H1 (cell line): Measurements from ENCODE around the gene ARCN1. TPM values are rescaled to one million over a fixed set of nuclear protein-coding genes. Genes with fewer than 3 reads are reported as not detected.

ENCODE experiments used
- CTCF ChIA-PET: fragments of 300-600 bp; sonication (Branson Sonifier 250); formaldehyde crosslinking; loops from one replicate; lab custom pipeline; 2021; ENCODE audit not compliant: partially characterized antibody; lab: Charles Lee
- POLR2A ChIA-PET: fragments of 300-600 bp; sonication (Branson Sonifier 250); formaldehyde crosslinking; loops from one replicate; lab custom pipeline; 2021; ENCODE audit warnings: inconsistent platforms; ENCODE audit not compliant: partially characterized antibody; lab: Charles Lee
- DNase-seq, 2 experiments: peaks; one replicate each; pipeline versions ENCODE4 v3.0.0 to v3.0.0-alpha.2; 2010 to 2022; ENCODE audit warnings: low spot score in 2 of 2, low read depth in 1 of 2, mixed read lengths in 1 of 2
- FAIRE-seq: peaks from 2 replicates; lab custom pipeline; 2011; peaks lifted over from hg19 to GRCh38; lab: Jason Lieb, UNC
- H2AFZ ChIP-seq: 2 replicates; pipeline ENCODE4 v1.8.1; 2012; ENCODE audit warnings: low read length, inconsistent platforms
- H2AK5ac ChIP-seq: 2 replicates; pipeline ENCODE4 v1.6.1; 2013; ENCODE audit warnings: low read depth, low read length
- H2BK120ac ChIP-seq: replicated peaks from 2 replicates; pipeline ENCODE3; 2013; ENCODE audit warnings: low read depth, low read length, inconsistent platforms
- H2BK12ac ChIP-seq: 2 replicates; pipeline ENCODE4 v1.6.1; 2013; ENCODE audit warnings: low read depth, low read length
- H2BK15ac ChIP-seq: 2 replicates; pipeline ENCODE4 v1.6.1; 2013; ENCODE audit warnings: low read length
- H2BK20ac ChIP-seq: 2 replicates; pipeline ENCODE4 v1.6.1; 2013; ENCODE audit warnings: low read length
- H2BK5ac ChIP-seq: 2 replicates; pipeline ENCODE4 v1.6.1; 2013; ENCODE audit warnings: low read depth, low read length
- H3K14ac ChIP-seq: 2 replicates; pipeline ENCODE4 v1.6.1; 2013; ENCODE audit warnings: inconsistent platforms; ENCODE audit not compliant: insufficient read length
- H3K18ac ChIP-seq: 2 replicates; pipeline ENCODE4 v1.6.1; 2013; ENCODE audit warnings: low read length; ENCODE audit errors: extremely low read depth
- H3K23ac ChIP-seq: 2 replicates; pipeline ENCODE4 v1.6.1; 2013; ENCODE audit warnings: inconsistent platforms; ENCODE audit not compliant: insufficient read length
- H3K23me2 ChIP-seq: 2 replicates; pipeline ENCODE4 v1.6.1; 2013; ENCODE audit warnings: low read depth, low read length
- H3K27ac ChIP-seq: 2 replicates; pipeline ENCODE4 v1.6.1; 2011; ENCODE audit warnings: low read depth, low read length, inconsistent platforms
- H3K27me3 ChIP-seq, 4 experiments: replicated peaks in 1 of 4; 1 replicate in 1 of 4; 2 replicates in 3 of 4; pipeline versions ENCODE4 v1.6.1 to v1.8.1; 2011 to 2013; ENCODE audit warnings: low read length in 3 of 4, mild to moderate bottlenecking in 3 of 4, inconsistent platforms in 2 of 4, mixed read lengths in 2 of 4, moderate library complexity in 1 of 4; ENCODE audit not compliant: control insufficient read depth in 3 of 4, insufficient read depth in 3 of 4; ENCODE audit errors: extremely low read depth in 1 of 4
- H3K36me3 ChIP-seq, 4 experiments: 2 replicates each; pipeline versions ENCODE4 v1.6.1 to v1.8.1; 2011 to 2013; ENCODE audit warnings: mild to moderate bottlenecking in 4 of 4, low read length in 3 of 4, moderate library complexity in 2 of 4, control low read depth in 1 of 4, inconsistent platforms in 1 of 4; ENCODE audit not compliant: insufficient read depth in 4 of 4, control insufficient read depth in 2 of 4
- H3K4ac ChIP-seq: replicated peaks from 2 replicates; pipeline ENCODE3; 2013; ENCODE audit warnings: low read length, low read depth, mixed read lengths, inconsistent platforms; ENCODE audit not compliant: insufficient read length
- H3K4me1 ChIP-seq, 4 experiments: replicated peaks in 1 of 4; 1 replicate in 1 of 4; 2 replicates in 3 of 4; pipeline versions ENCODE4 v1.6.1 to v1.8.1; 2011 to 2013; ENCODE audit warnings: low read length in 3 of 4, inconsistent platforms in 2 of 4, mixed read lengths in 1 of 4; ENCODE audit not compliant: insufficient read depth in 4 of 4, control insufficient read depth in 3 of 4
- H3K4me2 ChIP-seq, 2 experiments: 2 replicates each; pipeline versions ENCODE4 v1.6.1 to v1.8.1; 2011 to 2013; ENCODE audit warnings: low read depth in 2 of 2, low read length in 2 of 2, control low read depth in 1 of 2, inconsistent platforms in 1 of 2, mild to moderate bottlenecking in 1 of 2; ENCODE audit not compliant: insufficient read depth in 1 of 2
- H3K4me3 ChIP-seq, 4 experiments: fragments of 200-600, 300-600 bp in 1 of 4; sonication (generic), shearing (Covaris generic), sonication (Bioruptor Twin) in 1 of 4; 2 replicates each; pipeline versions ENCODE4 v1.5.1 to v1.8.1; 2011 to 2016; ENCODE audit warnings: low read length in 4 of 4, low read depth in 3 of 4, control low read depth in 2 of 4, inconsistent platforms in 2 of 4, mild to moderate bottlenecking in 2 of 4, mixed read lengths in 1 of 4, moderate library complexity in 1 of 4; ENCODE audit not compliant: insufficient read depth in 2 of 4; ENCODE audit errors: extremely low read depth in 1 of 4
- H3K56ac ChIP-seq: replicated peaks from 2 replicates; pipeline ENCODE3; 2013; ENCODE audit warnings: low read depth, mild to moderate bottlenecking, mixed read lengths, low read length, inconsistent platforms; ENCODE audit not compliant: insufficient read length
- H3K79me1 ChIP-seq: 2 replicates; pipeline ENCODE4 v1.6.1; 2013; ENCODE audit warnings: low read depth, low read length, control low read depth
- H3K79me2 ChIP-seq, 2 experiments: 2 replicates each; pipeline versions ENCODE4 v1.6.1 to v1.8.1; 2012 to 2013; ENCODE audit warnings: low read length in 2 of 2, mild to moderate bottlenecking in 2 of 2, inconsistent platforms in 1 of 2; ENCODE audit not compliant: insufficient read depth in 2 of 2, control insufficient read depth in 1 of 2
- H3K9ac ChIP-seq, 4 experiments: replicated peaks in 1 of 4; 1 replicate in 1 of 4; 2 replicates in 3 of 4; pipeline versions ENCODE4 v1.6.1 to v1.8.1; 2011 to 2013; ENCODE audit warnings: low read depth in 3 of 4, low read length in 3 of 4, control low read depth in 2 of 4, mild to moderate bottlenecking in 2 of 4, moderate library complexity in 2 of 4, inconsistent platforms in 1 of 4; ENCODE audit errors: extremely low read depth in 1 of 4
- H3K9me3 ChIP-seq, 2 experiments: 2 replicates each; pipeline versions ENCODE4 v1.6.1 to v1.8.1; 2012 to 2013; ENCODE audit warnings: mild to moderate bottlenecking in 2 of 2, moderate library complexity in 2 of 2, control low read depth in 1 of 2, inconsistent platforms in 1 of 2, low read depth in 1 of 2, low read length in 1 of 2, mixed read lengths in 1 of 2; ENCODE audit not compliant: insufficient read depth in 2 of 2
- H4K20me1 ChIP-seq, 2 experiments: replicated peaks in 1 of 2; 2 replicates each; pipeline versions ENCODE3 to v1.8.1; 2011 to 2013; ENCODE audit warnings: inconsistent platforms in 2 of 2, low read length in 2 of 2, mild to moderate bottlenecking in 1 of 2; ENCODE audit not compliant: insufficient read depth in 2 of 2, control insufficient read depth in 1 of 2
- H4K5ac ChIP-seq: 2 replicates; pipeline ENCODE4 v1.6.1; 2013; ENCODE audit warnings: low read length, low read depth, mixed read lengths, inconsistent platforms; ENCODE audit not compliant: insufficient read length
- H4K8ac ChIP-seq: 2 replicates; pipeline ENCODE4 v1.8.0; 2013; ENCODE audit warnings: mild to moderate bottlenecking, moderate library complexity, low read length, inconsistent platforms; ENCODE audit not compliant: insufficient read depth; ENCODE audit errors: extremely low read depth
- H4K91ac ChIP-seq: replicated peaks from 2 replicates; pipeline ENCODE3; 2013; ENCODE audit warnings: low read length, mixed read lengths, inconsistent platforms; ENCODE audit not compliant: insufficient read length
- CEBPB ChIP-seq: IDR thresholded peaks from 2 replicates; pipeline ENCODE4 v1.6.1; 2012; ENCODE audit warnings: low read depth, low read length
- SP2 ChIP-seq: IDR thresholded peaks from 2 replicates; pipeline ENCODE4 v1.6.1; 2012; ENCODE audit warnings: mild to moderate bottlenecking, low read length, inconsistent platforms
- TAF7 ChIP-seq: optimal IDR thresholded peaks from 2 replicates; pipeline ENCODE3; 2011; ENCODE audit warnings: low read depth, mild to moderate bottlenecking, inconsistent platforms, low read length, moderate library complexity, borderline replicate concordance
- TEAD4 ChIP-seq: IDR thresholded peaks from 2 replicates; pipeline ENCODE4 v1.6.1; 2012; ENCODE audit warnings: low read depth, low read length, inconsistent platforms, mixed read lengths
- YY1 ChIP-seq: IDR thresholded peaks from 2 replicates; pipeline ENCODE4 v1.6.1; 2011; ENCODE audit warnings: low read depth, mild to moderate bottlenecking, low read length
- WGBS, 2 experiments: shearing (Covaris generic) in 1 of 2; methylation state at CpG; one replicate each; pipeline versions ENCODE4 v1.1.6 to v1.1.7; 2013 to 2015; ENCODE audit warnings: low lambda C conversion rate in 2 of 2, mixed read lengths in 2 of 2, inconsistent platforms in 1 of 2, low coverage in 1 of 2, missing lambda C conversion rate in 1 of 2; ENCODE audit not compliant: insufficient replicate concordance in 2 of 2, insufficient coverage in 1 of 2, insufficient read length in 1 of 2; ENCODE audit errors: extremely low coverage in 1 of 2, missing lambda C conversion rate in 1 of 2; 5-methylcytosine and 5-hydroxymethylcytosine counted together
- polyA plus RNA-seq, 7 experiments: library from polyadenylated mRNA; depleted of rRNA in 3 of 7; stranded (reverse) in 5 of 7; unstranded in 2 of 7; fragments of >200 nt in 5 of 7; fragments of 200-250 nt in 2 of 7; gene quantifications; 1 replicate in 5 of 7; 2 replicates in 1 of 7; 4 replicates in 1 of 7; pipeline versions ENCODE4 v1.2.1 to v1.2.3, GENCODE V29; 2011 to 2013; ENCODE audit warnings: missing spikeins in 2 of 7, mixed read lengths in 2 of 7
- total RNA-seq: library from RNA; stranded (reverse); fragmentation: NEBNext Ultra II Directional; extraction: Animal tissue kit (Norgen Biotek cat#: 25700); gene quantifications from 2 replicates; pipeline ENCODE4 v1.2.1, GENCODE V29; 2021

ARCN1 gene
- total and polyA plus RNA-seq, 2 of the 8 experiments (the other 6 are each of a cell fraction or from before 2014, with no cell fraction given): 132 to 146 TPM

DNA sequence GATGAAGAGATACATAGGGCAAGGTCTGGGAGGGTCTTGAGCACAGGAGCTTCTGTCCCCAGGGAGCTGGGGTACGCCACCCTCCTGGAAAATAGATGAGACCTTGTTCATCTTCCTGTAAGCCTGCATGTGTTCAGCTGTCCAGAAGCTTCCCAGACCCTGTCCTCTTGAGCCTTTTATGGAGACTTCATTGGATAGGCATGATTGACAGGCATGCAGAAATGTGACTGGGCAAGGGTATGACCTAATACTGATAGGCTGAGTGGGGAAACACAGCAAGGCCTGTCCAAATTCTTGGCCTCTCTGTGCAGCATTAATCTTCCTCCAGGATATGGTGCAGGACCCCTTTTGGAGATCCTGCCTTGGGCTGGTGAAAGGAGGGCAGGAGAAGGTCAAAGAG lies 15.7 kb downstream of the ARCN1 start:
- no peak overlapping the region for H4K8ac ChIP-seq
- H3K4me1 ChIP-seq: no peaks in the 10 kb centered on the region
- POLR2A ChIA-PET: no interaction called here
- H3K36me3 ChIP-seq: peaks cover 24 to 83% (median 55%) of the 10 kb centered on the region in 4 experiments
- DNase-seq (no peak), FAIRE-seq (no peak)
- H4K20me1 ChIP-seq: peaks cover 0 to 4% of the 10 kb centered on the region in 2 experiments
- no peak overlapping the region for H2AK5ac ChIP-seq
- no peak overlapping the region for H3K23ac ChIP-seq
- H3K27ac ChIP-seq: no peak overlapping the region
- no peak overlapping the region for H3K9ac ChIP-seq
- no peaks in the 10 kb centered on the region; the same call in none of the 2 replicates for H3K79me1 ChIP-seq
- H4K91ac ChIP-seq: no peak overlapping the region
- H3K9me3 ChIP-seq: no peaks in the 10 kb centered on the region
- no peak overlapping the region for H2BK12ac ChIP-seq
- H3K14ac ChIP-seq: no peak overlapping the region
- H3K4me2 ChIP-seq: no peak overlapping the region
- WGBS, 2 experiments: 93% methylated on average over 1 of the region's 1 CpG; no CpG with 5 or more reads in 1 of the 2 experiments
- no peak overlapping the region for H2AFZ ChIP-seq
- H3K4ac ChIP-seq: no peak overlapping the region
- no peak overlapping the region for H3K56ac ChIP-seq
- H4K5ac ChIP-seq: no peak overlapping the region
- CTCF ChIA-PET: interaction anchor here (1.4 to 2.0 kb wide), 2 partner anchors 14 to 70 kb away, joined by 3 to 6 read pairs; no protein-coding TSS in a partner anchor
- H2BK20ac ChIP-seq: no peak overlapping the region
- no peaks in the 10 kb centered on the region for H3K79me2 ChIP-seq
- no peaks in the 10 kb centered on the region for H3K27me3 ChIP-seq
- H2BK15ac ChIP-seq: no peak overlapping the region
- H3K18ac ChIP-seq: no peak overlapping the region
- H3K4me3 ChIP-seq: no peak overlapping the region
- H3K23me2 ChIP-seq: no peaks in the 10 kb centered on the region
- no peak overlapping the region for H2BK5ac ChIP-seq
- H2BK120ac ChIP-seq: no peak overlapping the region
- TF ChIP-seq SP2: no peak
- TF ChIP-seq TEAD4: no peak
- TF ChIP-seq YY1: no peak
- no peak for TF ChIP-seq CEBPB
- no peak for TF ChIP-seq TAF7
